ENCODE results near the gene CALN1. TPM values are rescaled to one million over a fixed set of nuclear protein-coding genes. Genes with fewer than 3 reads are reported as not detected.

Gene CALN1
- total and polyA plus RNA-seq, 2 experiments from 2014 or later = 7.6 to 14.5 TPM

DNA sequence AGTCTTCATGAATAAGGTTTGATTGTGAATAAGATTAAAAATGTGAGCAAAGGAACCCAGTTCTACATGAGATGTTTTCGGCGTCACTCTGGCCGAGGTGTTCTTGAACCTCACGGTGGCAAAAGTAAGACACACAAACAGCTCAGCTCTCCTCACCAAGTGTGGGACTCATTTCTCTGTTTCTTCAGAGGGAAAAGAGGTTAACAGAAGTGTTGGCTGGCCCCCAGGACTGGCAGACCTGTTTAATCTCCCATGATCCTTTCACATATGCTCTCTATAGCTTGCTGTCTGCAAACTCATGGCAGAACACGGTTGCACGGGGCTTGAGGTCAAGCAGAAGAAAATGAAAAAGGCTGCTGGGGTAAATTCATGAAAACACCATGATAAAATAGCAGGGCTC is 394.4 kb downstream of the CALN1 start:
- H3K27ac ChIP-seq (ENCODE audit: low read depth) = no peak overlapping the region
- no peaks in the 10 kb centered on the region for H3K79me2 ChIP-seq (replicated peaks; ENCODE audit: insufficient read depth)
- peaks cover 2% of the 10 kb centered on the region; the same call in 1 of the 3 replicates for H3K9me3 Mint-ChIP-seq
- peaks cover 8% of the 10 kb centered on the region; the same call in 2 of the 3 replicates for H3K36me3 Mint-ChIP-seq (ENCODE audit: low read depth)
- no peak for TF ChIP-seq ETS1 (IDR thresholded peaks at IDR 0.05)
- no peak for TF ChIP-seq ZNF462 (CRISPR knock-in tag; IDR thresholded peaks at IDR 0.05)
- TF ChIP-seq REST (IDR thresholded peaks at IDR 0.05; ENCODE audit: unreplicated experiment) = no peak
- no peak for TF ChIP-seq EZH2 (IDR thresholded peaks at IDR 0.05; ENCODE audit: low read depth, unreplicated experiment)
- no peak for TF ChIP-seq POLR2AphosphoS5 (IDR thresholded peaks at IDR 0.05; ENCODE audit: low read depth)
- no peak for TF ChIP-seq CREB1 (CRISPR knock-in tag; IDR thresholded peaks at IDR 0.05; ENCODE audit: low read depth)
- no peak for TF ChIP-seq JUNB (IDR thresholded peaks at IDR 0.05; ENCODE audit: unreplicated experiment)
- no peak for TF ChIP-seq STAT1 (IDR thresholded peaks at IDR 0.05; ENCODE audit: unreplicated experiment)
- no peak for TF ChIP-seq ZNF331 (CRISPR knock-in tag; IDR thresholded peaks at IDR 0.05; ENCODE audit: low read depth)
- no peak for TF ChIP-seq ZNF114 (CRISPR knock-in tag; IDR thresholded peaks at IDR 0.05)
- no peak for TF ChIP-seq EZH2phosphoT487 (IDR thresholded peaks at IDR 0.05; ENCODE audit: unreplicated experiment)
- no peak for TF ChIP-seq NANOG (IDR thresholded peaks at IDR 0.05; ENCODE audit: borderline replicate concordance)
- no peak for TF ChIP-seq CTCF (conservative IDR thresholded peaks at IDR 0.05; ENCODE audit: low read depth in 2 of 2)
- H3K27ac Mint-ChIP-seq = no peak overlapping the region
- H2AFZ ChIP-seq = no peak overlapping the region
- H3K4me2 ChIP-seq = no peak overlapping the region
- no peaks in the 10 kb centered on the region for H4K20me1 ChIP-seq (replicated peaks; ENCODE audit: insufficient read depth)
- no peaks in the 10 kb centered on the region for H3K4me1 Mint-ChIP-seq
- no peak overlapping the region for H3K4me3 ChIP-seq
- ATAC-seq (no peak), DNase-seq (ENCODE audit: low spot score) (no peak)
- H3F3A ChIP-seq (replicated peaks; ENCODE audit: low read depth) = no peaks in the 10 kb centered on the region
- no peaks in the 10 kb centered on the region for H3K27me3 Mint-ChIP-seq (ENCODE audit: insufficient read depth, low read depth, poor library complexity)
- no peaks in the 10 kb centered on the region for H3K4me1 ChIP-seq (ENCODE audit: insufficient read depth)
- H3K27me3 ChIP-seq (ENCODE audit: insufficient read depth) = no peaks in the 10 kb centered on the region
- H3K36me3 ChIP-seq (ENCODE audit: insufficient read depth) = no peaks in the 10 kb centered on the region; the same call in 1 of the 2 replicates
- H3K9me2 ChIP-seq (ENCODE audit: insufficient read depth) = 0 out of 2 replicates have a peak, but pooled peaks cover 7% of the 10 kb centered on the region
- no peak overlapping the region for H3K4me3 Mint-ChIP-seq

All from GM23338 (cell line).